GM18868 (cell line): ENCODE measurements around the gene ARL15.
A peak's percentile ranks its signal among the peaks of the same experiment; 100 is the strongest.

ENCODE experiments used
- ATAC-seq: cut with Tn5 transposase; IDR thresholded peaks from one replicate; pipeline ENCODE4 v1.9.1; 2021; ENCODE audit warnings: mild to moderate bottlenecking, moderate library complexity; ENCODE audit not compliant: unreplicated experiment

Gene ARL15

DNA sequence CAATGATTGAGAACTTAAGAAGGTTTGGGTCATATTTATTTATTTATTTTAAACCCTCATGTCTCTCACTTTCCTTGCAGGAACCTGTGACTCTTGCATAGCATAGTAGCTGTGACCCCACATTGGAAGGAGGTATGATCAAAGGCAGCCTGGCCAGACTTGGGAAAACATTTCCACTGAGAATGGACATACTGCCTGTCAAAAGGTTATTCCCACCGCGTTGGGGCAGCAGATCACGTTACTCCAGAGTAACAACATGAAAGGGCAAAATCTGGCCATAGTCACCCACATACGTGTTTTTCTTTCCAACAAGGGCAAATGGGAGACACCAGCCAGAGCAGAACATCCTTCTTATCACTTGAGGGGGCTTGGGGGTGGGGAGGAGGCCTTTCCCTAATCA lies 95.7 kb downstream of the ARL15 start:
- ATAC-seq: no peak

DNA sequence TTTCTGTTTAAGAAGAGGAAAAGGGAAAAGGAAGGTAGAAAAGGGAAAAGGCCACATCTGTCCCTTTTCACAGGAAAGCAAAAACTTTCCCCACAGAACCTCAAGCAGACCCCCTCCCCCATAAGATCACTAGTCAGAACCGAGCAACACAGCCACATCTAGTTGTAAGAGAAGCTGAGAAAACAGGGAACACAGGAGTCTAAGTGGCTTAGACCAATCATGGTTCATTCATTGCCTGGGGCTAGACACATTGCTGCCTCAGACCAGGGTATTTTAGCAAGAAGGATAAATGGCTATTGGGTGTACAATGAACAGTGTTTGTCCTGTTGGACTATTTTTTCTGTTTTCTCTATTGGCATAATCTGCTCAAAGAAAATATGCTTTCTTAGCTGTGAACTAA lies 98.0 kb downstream of the ARL15 start:
- no peak for ATAC-seq

DNA sequence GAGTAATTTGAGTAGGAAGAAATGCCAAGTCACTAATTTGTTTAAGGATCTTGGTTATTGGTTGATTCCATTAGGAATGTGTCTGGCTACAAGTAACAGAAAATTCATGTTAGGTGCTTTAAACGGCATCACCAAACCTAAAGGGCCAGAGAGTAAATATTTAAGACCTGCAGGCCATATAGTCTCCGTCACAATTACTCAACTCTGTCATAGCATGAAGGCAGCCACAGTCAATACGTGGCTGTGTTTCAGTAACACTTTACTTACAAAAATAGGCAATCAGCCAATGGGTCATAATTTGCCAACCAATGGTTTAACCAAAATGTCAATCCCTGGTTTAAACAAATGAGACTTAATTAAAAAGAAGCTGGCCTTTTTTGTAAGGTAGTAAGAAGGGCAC lies 98.5 kb downstream of the ARL15 start:
- no peak for ATAC-seq

DNA sequence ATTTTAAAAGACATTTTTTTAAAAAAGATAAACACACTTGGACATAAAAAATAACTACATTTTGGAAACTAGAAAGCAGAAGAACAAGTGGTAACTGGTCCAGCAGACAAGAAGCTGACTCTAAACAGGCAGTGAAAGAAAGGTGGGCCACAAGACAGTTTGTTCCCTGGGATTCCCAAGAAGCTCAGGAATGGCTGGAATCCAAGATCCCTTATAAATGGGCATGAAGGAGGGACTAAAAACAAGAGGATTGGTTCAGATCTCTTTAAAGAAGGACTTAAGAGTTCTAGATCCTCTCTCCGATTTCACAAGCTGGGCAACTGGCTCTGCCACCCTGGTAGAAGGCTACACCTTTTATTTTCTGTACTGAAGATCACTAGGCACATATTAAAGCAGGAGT lies 102.8 kb downstream of the ARL15 start:
- ATAC-seq: no peak

DNA sequence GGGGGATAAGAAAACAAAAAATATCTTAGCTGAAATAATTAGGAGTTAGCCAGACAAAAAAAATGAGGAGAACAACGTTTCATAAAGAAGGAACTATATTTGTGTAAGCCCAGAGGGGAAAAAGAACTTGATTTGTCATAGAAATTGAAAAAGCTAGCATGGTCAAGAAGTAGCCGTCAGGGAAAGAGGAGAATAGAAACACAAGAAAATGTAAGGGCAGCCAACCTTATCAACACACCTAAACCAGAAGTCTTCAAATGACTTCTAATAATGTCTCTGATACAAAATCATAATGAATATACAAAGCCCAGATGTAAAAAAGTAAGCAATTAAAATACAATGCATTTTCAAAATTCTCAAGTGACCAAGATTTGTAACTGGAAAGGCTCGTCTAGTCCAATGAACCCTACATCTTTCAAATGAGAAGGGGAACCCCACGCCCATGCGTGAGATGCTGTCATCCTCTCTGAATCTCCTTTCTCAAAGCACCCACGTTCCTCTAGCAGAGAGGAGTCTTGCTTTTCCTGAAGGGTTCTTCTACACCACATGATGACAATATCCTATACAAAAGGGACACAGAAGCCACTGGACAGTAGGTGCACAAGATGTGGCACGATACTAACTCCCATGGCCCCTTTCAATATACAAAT lies 103.7 kb downstream of the ARL15 start:
- peak; percentile 96 for ATAC-seq

DNA sequence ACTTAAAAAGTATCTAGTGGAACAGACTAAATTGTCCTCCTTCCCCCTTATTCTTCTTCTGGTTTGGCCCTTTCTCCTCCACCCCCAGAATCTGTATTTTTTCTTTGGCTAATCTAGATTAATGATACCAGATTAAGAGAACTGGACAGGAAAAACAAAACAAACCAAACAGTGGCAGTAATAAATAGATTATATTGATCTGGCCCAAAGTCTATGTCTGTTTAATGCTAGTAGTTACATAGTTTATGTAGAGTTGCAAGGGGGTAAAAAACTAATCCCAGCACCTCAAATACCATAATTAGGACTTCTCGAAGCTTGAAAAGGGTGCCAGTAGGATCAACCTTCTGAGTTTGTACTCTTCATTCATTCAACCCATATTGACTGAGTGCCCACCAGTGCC lies 104.5 kb downstream of the ARL15 start:
- no peak for ATAC-seq

DNA sequence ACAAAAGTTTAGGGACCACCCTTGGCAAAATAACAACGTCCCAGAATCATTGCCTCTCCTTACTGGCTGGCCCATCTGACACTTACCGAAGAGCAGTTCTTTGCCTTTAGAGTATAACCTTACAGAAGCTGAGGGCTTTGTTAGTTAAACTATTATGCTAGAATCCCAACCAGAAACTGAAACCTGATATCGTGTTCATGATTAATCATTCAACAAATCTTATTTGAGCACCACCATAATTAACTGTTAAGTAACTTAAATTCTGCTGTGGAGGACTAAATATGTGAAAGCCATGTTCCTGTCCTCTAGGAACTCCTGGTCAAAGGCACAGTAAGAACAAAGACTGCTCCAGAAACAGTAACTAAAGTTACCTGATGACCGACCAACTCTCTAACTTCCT lies 104.9 kb downstream of the ARL15 start:
- ATAC-seq: no peak

DNA sequence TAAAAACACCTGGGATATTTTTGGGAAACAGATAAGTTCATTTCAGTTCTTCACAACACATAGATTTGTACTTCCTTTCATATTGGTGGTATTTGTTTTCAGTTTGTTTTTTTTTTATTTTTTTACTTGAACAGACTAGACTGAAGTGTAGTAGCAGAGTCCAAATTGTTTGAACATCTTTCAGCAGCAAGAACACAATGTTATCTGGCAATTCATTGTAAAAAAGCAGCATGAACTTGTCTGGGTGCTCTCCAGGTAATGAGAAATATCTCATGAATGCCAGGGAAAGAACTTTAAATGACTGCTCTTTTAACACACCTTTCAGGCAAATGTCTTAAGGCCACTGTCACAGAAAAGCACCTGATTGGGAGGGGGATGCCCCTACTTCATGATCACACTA lies 113.4 kb downstream of the ARL15 start:
- no peak for ATAC-seq

DNA sequence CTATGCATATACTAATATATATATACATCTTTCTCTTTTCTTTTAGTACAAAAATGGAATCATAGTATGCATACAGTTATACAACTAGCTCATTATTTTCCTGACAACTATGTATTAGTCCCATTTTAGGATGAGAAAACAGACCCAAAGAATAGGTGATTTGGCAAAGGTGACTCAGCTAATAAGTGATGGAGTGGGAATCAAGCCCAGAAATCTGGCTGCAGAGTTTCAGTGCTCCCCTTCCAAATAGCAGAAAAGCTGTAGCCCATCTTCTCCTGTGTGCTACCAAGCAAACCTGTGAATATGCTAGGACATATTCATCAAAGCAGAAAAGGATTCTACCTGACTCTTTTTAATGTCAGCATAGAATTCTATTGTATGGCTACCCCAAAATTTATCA lies 114.7 kb downstream of the ARL15 start:
- ATAC-seq: no peak

DNA sequence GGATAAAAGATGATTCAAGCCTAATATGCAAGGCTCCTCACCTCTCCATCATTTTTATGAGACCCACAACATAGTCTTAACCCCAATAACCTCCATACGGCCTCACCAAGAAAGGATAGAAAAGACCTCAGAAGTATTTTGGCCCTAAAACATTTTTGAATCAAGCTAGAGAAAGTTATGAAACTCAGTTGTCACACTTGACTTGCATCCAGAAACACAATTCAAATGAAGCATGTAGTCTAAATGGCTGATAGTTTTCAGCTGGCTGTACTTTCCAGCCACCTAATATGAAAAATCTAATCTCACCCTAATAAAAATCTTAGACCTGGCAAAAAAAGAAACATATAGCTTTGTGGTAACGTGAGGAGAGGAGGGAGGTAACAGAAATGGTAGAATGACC lies 116.1 kb downstream of the ARL15 start:
- ATAC-seq: peak; percentile 63

DNA sequence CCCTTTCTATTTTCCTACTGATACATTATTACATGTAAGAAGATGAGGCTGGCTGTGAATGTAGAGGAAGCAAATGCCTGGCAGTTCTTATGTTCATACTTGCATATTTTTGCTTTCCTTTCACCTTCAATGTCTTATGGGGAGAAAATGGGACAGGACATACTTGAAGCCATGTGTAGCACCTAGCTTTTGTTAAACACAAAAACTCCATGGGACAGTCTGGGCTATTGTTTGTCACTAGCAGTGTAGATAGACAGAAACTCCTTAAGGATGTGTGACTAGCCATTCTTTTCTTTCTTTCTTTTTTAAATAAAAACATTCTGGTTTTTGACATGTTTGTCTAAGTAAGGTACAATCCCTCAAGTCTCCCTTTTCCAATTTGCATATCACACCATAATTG lies 122.7 kb downstream of the ARL15 start:
- ATAC-seq: no peak

DNA sequence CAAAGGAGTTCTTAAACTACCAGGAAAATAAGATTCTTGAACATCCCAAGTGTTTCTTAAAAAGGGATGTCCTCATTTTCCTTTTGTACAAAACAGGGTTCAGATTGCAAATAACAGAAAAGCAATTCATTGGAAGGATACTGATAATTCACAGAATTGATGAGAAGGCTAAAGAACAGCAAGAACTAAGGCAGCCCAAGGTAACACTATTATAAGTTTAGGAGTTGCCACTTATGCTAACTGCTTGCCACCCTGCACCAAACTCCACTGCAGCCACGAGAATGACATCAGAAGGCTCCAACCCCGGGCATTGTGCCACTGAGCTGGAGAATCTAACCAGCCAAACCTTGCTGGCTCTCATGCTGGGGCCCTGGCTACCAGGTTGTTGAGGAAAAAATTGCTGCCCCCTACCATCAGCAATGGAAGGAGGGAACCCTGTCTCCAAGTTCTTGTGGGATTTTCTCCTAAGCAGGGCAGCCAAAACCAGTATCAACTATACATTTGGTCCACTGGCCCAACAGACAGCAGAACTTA lies 123.4 kb downstream of the ARL15 start:
- no peak for ATAC-seq

DNA sequence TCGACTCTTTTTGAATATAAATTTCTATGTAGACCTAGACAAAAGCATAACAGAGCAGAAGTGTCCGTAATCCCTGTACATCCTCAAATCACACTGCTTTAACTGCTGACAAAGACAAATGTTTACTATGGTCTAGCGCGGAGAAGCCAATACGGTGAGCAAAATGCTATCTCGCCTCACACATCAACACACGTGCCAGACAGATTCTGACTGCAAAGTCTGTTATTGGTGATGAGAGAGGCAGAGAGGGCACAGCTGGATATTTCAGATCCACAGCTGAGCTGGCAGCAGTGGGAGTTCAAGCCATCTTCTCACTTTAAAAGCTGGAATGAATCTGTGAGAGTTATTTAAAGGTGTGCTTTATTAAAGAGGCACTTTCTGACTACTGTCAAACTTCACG lies 124.3 kb downstream of the ARL15 start:
- no peak for ATAC-seq

DNA sequence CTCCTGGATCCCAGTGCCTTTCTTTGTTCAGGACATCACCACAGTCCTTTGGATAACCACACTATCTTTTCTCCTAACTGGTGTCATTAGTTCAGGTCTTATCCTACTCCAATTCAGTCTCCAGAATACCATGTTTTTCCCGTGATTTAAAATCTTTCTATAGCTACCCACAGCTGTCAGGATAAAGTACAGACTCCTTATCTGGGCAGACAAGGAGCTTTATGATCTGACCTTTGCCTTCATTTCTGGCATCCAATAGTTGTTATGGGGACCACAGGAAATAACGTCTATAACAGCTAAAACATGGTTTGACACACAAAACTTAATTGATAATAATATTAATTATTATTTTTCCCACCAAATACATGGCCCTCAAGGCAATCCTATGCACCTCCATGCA lies 125.6 kb downstream of the ARL15 start:
- no peak for ATAC-seq

DNA sequence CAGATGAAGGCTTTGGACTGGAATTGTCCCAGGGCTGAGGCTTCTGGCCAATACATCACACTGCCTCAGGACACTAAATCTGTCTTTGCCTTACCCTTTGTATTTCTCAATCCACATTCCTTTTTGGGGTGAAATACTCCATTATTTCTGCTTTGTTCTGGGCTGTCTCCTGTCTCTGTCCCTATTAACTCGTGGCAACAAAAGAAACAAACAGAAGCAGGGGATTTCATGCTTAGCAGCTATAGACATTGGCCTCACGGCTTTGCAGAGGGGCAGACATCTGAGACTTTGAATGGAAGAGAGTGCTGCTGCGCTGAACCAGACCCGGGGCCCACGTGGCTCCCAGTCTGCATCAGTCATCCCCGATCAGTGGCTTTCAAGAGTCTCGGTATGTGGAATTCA lies 129.7 kb downstream of the ARL15 start:
- no peak for ATAC-seq

DNA sequence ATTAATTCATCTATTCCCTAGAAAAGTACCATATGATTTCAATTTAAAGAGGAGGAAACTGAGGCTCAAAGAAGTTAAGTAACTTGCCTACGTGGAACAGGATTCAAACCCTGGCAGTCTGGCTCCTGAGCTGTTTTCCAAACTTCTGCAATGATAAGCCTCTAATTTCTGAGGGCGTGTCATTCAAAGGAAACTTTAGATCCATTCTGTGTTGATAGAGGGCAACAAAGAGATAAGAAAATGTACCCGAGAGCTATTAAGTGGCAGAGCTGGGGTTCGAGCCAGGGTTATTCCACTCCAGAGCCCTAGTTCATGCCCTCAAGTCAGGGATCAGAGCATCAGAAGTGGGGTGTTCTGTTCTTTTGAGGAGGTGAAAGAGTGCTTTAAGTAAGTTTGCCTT lies 131.4 kb downstream of the ARL15 start:
- ATAC-seq: no peak

DNA sequence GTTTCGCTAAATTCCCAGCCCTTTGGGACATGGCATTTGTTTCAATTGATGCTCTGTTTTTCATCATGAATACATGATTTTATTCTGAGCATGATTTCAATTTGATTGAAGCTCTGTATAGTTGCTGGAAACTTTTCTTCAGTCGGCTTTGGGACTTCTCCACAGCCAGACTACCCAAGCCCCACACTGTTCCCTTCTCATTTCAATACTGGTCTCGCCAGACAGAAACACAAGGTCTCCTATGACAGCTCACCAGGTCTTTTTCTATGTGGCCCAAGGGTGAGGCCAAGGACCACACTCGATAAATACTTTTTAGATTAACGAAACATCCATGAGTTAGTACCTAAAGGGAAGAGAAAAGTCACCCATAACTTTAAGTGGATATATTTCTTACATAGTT lies 132.2 kb downstream of the ARL15 start:
- ATAC-seq: no peak

DNA sequence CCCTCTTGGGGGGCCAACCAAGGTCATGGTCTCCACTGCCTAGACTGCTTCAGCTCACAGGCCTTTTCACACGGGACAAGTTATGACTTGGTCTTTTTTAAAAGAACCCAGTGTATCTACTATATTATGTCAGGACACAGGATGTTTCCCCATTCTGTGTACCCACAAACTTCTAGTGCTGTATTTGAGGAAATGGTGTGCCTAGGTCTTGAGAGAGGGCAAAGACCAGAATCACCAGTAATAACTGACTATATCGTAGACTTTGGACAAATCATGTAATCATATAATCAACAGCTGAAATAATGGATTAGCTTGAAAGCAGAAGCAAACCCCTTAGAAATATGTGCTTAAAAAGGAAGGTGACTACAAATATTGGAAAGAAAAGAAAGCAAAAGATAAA lies 133.3 kb downstream of the ARL15 start:
- no peak for ATAC-seq

DNA sequence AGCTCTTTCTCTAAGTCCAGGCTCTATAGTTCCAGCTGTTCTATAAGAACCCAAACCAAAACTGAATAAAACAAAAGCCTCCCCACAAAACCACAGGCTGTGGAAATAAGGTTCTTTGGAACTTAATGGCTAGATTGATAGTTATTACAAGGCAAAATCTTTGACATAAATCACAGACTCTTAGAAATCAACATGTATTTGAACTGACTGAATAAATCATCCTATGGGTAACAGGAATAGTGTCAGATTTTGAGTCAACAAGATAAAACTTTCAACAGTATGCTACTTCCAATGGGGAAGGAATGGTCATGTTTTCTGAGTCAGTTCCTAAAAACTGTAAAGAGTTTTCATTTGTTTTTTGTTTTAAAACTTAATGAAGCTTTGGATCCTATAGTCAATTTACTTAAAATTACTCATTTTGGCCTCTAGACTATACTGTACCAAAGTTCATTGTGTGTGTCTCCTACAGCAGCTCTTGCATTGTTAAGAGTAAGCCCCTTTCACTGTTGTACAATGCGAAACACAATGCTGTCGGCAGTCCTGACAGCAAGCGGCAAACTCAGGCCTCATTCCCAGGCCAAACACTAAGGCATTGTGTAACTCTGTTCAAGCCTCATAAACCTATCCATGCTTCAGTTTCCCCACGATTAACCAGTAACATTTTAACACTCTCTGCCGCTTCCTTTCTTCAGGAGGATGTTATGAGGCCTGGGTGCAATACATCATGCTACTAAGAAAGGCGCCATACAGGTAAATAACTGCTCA lies 134.1 kb downstream of the ARL15 start:
- ATAC-seq: no peak

DNA sequence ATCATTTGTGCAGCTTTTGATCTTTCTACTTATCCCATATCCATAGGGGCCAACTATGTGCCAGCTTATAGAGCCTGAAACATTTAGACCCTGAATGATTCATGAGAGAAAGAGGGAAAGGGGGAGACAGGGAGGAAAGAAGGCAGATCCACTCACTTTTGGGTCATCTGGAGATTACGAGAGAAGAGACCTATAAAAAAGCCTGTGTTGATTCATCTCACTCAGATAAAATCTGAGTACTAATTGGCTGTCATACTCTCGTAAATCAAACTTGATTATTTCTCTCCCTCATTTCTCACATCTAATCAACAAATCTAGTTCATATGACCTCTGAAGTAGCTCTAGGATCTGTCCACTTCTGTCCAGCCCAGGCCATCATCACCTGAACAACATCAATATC lies 137.1 kb downstream of the ARL15 start:
- no peak for ATAC-seq

DNA sequence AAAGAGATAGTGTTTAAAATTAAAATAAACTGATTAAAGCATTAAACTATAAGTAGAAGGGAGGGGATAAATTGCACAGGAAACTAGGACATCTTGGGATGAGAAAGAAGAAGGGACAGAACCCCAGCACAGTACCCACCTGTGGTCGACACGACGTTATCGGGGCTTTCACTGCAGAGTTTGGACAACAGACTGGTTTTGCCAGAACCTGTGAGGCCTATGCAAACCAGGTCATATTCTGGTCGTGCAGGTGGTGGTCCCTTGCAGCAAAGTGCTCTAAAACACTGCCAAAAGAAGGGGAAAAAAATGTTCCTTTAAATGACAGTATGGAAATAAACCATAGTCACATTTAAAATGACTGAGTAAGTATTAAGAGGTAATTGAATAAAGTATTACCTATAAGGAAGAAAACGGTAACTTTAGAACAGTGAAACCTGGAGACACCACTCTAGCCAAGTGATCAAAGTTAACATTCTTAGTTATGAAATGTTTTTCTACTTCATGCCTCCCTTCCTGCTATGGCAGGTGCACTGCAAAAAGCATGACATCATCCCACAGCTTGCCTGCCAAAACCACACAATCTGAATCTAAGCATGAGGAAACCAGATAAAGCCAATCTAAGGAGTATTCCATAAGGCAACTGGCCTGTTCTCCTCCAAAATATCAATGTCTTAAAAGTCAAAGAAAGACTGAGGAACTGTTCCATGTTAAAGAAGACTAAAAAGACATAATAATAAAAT lies 138.6 kb downstream of the ARL15 start:
- ATAC-seq: peak; percentile 75

DNA sequence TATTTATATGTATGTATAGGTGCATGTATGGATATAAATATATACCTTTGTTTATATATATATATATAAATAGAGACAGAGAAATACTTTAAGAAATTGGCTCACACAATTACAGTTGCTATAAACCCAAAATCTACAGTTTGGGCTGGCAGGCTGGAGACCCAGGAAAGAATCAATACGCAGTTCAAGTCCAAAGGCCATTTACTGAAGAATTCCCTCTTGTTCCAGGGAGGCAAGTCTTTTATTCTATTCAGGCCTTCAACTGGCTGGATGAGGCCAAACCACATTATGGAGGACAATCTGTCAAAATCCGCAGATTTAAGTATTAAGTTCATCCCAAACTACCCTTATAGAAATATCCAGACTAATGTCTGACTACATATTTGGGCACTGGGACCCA lies 144.7 kb downstream of the ARL15 start:
- ATAC-seq: no peak
